Parathyroid adenoma (tissue), 2 donors: ENCODE results near the gene STAC2.

Source experiments
- H2AFZ ChIP-seq: fragments of 300-600 bp; sonication (generic); one replicate; pipeline ENCODE4 v1.7.0; 2017; ENCODE audit warnings: antibody characterized with exemption, mild to moderate bottlenecking
- H3K27ac ChIP-seq: fragments of 300-600 bp; sonication (generic); one replicate; pipeline ENCODE4 v1.7.0; 2017
- H3K27me3 ChIP-seq: fragments of 300-600 bp; sonication (generic); one replicate; pipeline ENCODE4 v1.7.0; 2017; ENCODE audit warnings: low read length; ENCODE audit not compliant: control insufficient read depth, insufficient read depth
- H3K36me3 ChIP-seq: fragments of 300-600 bp; sonication (generic); one replicate; pipeline ENCODE4 v1.7.0; 2017; ENCODE audit warnings: low read length; ENCODE audit not compliant: control insufficient read depth, insufficient read depth
- H3K4me1 ChIP-seq: fragments of 300-600 bp; sonication (generic); one replicate; pipeline ENCODE4 v1.7.0; 2017; ENCODE audit warnings: control low read depth
- H3K4me2 ChIP-seq: fragments of 300-600 bp; sonication (generic); one replicate; pipeline ENCODE4 v1.7.0; 2017; ENCODE audit warnings: low read length
- H3K4me3 ChIP-seq: fragments of 300-600 bp; sonication (generic); one replicate; pipeline ENCODE4 v1.7.0; 2017; ENCODE audit warnings: low read depth, low read length
- H3K79me2 ChIP-seq: fragments of 300-600 bp; sonication (generic); one replicate; pipeline ENCODE4 v1.7.0; 2017; ENCODE audit warnings: control low read depth
- H3K9ac ChIP-seq: fragments of 300-600 bp; sonication (generic); one replicate; pipeline ENCODE4 v1.7.0; 2017; ENCODE audit warnings: mild to moderate bottlenecking
- H3K9me3 ChIP-seq: fragments of 300-600 bp; sonication (generic); one replicate; pipeline ENCODE4 v1.7.0; 2017; ENCODE audit warnings: low read length; ENCODE audit not compliant: control insufficient read depth
- TF ChIP-seq, protein P1 (sequence below): fragments of 300-600 bp; sonication (generic); IDR thresholded peaks from one replicate; pipeline ENCODE4 v1.7.0; 2017; ENCODE audit warnings: antibody characterized with exemption, mild to moderate bottlenecking
- donor health status: primary hyperparathyroidism.

The STAC2 gene

GRCh38 chr17:39178536-39178935, 47.2 kb downstream of the STAC2 start:
- no peak overlapping the region for H3K9ac ChIP-seq
- H2AFZ ChIP-seq: no peak overlapping the region
- no peaks in the 10 kb centered on the region for H3K79me2 ChIP-seq
- H3K27ac ChIP-seq: no peak overlapping the region
- H3K27me3 ChIP-seq: no peaks in the 10 kb centered on the region
- no peak overlapping the region for H3K4me2 ChIP-seq
- H3K36me3 ChIP-seq: no peaks in the 10 kb centered on the region
- H3K9me3 ChIP-seq: no peaks in the 10 kb centered on the region
- no peaks in the 10 kb centered on the region for H3K4me1 ChIP-seq
- TF ChIP-seq, protein P1, sequence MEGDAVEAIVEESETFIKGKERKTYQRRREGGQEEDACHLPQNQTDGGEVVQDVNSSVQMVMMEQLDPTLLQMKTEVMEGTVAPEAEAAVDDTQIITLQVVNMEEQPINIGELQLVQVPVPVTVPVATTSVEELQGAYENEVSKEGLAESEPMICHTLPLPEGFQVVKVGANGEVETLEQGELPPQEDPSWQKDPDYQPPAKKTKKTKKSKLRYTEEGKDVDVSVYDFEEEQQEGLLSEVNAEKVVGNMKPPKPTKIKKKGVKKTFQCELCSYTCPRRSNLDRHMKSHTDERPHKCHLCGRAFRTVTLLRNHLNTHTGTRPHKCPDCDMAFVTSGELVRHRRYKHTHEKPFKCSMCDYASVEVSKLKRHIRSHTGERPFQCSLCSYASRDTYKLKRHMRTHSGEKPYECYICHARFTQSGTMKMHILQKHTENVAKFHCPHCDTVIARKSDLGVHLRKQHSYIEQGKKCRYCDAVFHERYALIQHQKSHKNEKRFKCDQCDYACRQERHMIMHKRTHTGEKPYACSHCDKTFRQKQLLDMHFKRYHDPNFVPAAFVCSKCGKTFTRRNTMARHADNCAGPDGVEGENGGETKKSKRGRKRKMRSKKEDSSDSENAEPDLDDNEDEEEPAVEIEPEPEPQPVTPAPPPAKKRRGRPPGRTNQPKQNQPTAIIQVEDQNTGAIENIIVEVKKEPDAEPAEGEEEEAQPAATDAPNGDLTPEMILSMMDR: no peak
- no peak overlapping the region for H3K4me3 ChIP-seq

- Histone ChIP-seq H3K27ac (no peak overlapping the region), H3K9me3 (no peaks in the 10 kb centered on the region), H3K4me2 (no peak overlapping the region), H3K36me3 (no peaks in the 10 kb centered on the region), H3K4me3 (no peak overlapping the region), H3K27me3 (no peaks in the 10 kb centered on the region), H3K9ac (no peak overlapping the region), H2AFZ (no peak overlapping the region), H3K79me2 (no peaks in the 10 kb centered on the region), H3K4me1 (no peaks in the 10 kb centered on the region)
- TF ChIP-seq, protein P1: no peak
Observed at GRCh38 chr17:39177256-39177655, 48.5 kb downstream of the STAC2 start.

DNA sequence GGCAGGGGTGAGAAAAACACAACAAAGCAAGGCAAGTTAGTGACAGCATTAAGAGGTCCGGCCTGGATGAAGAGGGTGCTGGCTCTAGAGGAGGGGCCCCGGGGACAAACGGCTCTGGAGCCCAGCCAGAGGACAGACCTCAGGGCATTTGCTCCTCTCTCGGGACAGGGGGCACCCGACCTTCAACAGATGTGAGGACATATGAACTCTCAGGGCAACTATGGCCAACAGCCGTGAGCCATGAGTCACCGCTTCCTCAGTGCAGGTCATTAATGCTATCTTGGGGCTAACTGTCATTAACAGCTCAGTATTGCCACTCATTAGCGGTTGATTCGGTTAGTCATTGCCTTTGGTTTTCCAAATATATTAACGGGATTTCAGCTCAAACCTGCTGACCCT, 50.1 kb downstream of the STAC2 start:
- H3K4me3 ChIP-seq: no peak overlapping the region
- H3K36me3 ChIP-seq: no peaks in the 10 kb centered on the region
- no peak overlapping the region for H3K4me2 ChIP-seq
- no peak overlapping the region for H2AFZ ChIP-seq
- H3K27me3 ChIP-seq: no peaks in the 10 kb centered on the region
- no peaks in the 10 kb centered on the region for H3K79me2 ChIP-seq
- H3K9me3 ChIP-seq: no peaks in the 10 kb centered on the region
- H3K9ac ChIP-seq: no peak overlapping the region
- TF ChIP-seq, protein P1: no peak
- no peak overlapping the region for H3K27ac ChIP-seq
- H3K4me1 ChIP-seq: no peaks in the 10 kb centered on the region

DNA sequence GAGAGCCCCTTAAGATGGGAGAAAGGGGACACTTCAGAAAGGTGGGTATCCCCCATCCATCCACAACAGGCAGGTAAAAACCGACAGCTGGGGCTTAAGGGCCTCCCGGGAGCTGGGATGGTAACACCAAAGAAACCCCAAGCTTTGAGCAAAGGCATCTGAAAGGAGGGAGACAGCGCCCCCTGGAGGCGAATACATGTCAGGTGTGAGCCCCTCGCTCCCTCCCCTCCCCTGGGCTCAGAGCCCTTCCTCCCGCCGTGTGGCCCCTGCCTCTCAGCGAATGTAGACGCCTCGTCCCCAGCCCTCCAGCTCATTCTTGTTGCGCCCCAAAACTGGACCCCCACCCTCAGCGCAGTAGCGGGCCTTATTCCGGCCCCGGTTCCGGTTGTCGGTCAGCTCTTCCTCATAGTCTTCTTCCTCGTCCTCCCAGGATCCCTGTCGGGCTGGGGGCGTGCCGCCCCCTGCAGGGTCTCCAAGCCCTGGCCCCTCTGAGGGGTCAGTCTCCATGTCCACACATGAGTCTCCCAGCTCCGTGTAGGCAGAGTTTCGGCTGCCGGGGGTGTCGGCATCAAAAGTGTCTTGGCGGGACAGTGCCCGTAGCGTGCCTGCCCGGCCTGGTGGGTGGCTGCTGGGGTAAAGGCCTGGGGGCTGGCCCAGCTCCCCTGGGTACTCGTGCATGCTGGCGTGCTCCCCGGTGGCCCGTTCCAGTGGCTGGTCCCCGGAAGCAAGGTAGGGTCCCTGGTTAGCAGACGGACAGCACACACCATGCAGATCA, 50.6 kb downstream of the STAC2 start:
- no peaks in the 10 kb centered on the region for H3K27me3 ChIP-seq
- TF ChIP-seq, protein P1: peak; percentile 75
- H3K79me2 ChIP-seq: no peaks in the 10 kb centered on the region
- no peak overlapping the region for H2AFZ ChIP-seq
- H3K9ac ChIP-seq: no peak overlapping the region
- H3K4me1 ChIP-seq: no peaks in the 10 kb centered on the region
- no peaks in the 10 kb centered on the region for H3K9me3 ChIP-seq
- H3K4me2 ChIP-seq: no peak overlapping the region
- no peak overlapping the region for H3K4me3 ChIP-seq
- H3K27ac ChIP-seq: no peak overlapping the region
- H3K36me3 ChIP-seq: no peaks in the 10 kb centered on the region
